Calu3 (cell line): ENCODE measurements around the gene PWWP2A. TPM values are rescaled to one million over a fixed set of nuclear protein-coding genes. Genes with fewer than 3 reads are reported as not detected.

Experiments
- BruUV-seq: library from RNA; stranded (reverse); fragments of 400-500 nt; replicated peaks from 2 replicates; lab custom pipeline; 2021; lab: Mats Ljungman, UMichigan
- CTCF ChIA-PET: fragments of 300-600 bp; sonication (Branson Sonifier 250); formaldehyde crosslinking; loops from one replicate; lab custom pipeline; 2022; ENCODE audit warnings: antibody characterized with exemption; lab: Charles Lee
- DNase-seq: peaks from one replicate; pipeline ENCODE4 v3.0.0; 2022
- H3K27ac Mint-ChIP-seq: one replicate; pipeline ENCODE4 v1.8.0; 2022; ENCODE audit warnings: mixed read lengths; ENCODE audit not compliant: unreplicated experiment
- H3K27me3 Mint-ChIP-seq: one replicate; pipeline ENCODE4 v1.8.0; 2022; ENCODE audit warnings: mixed read lengths; ENCODE audit not compliant: unreplicated experiment
- H3K36me3 Mint-ChIP-seq: one replicate; pipeline ENCODE4 v1.8.0; 2022; ENCODE audit warnings: mild to moderate bottlenecking, moderate library complexity, mixed read lengths; ENCODE audit not compliant: insufficient read depth, unreplicated experiment
- H3K4me1 Mint-ChIP-seq: one replicate; pipeline ENCODE4 v1.8.0; 2022; ENCODE audit warnings: mild to moderate bottlenecking, low read depth, mixed read lengths; ENCODE audit not compliant: unreplicated experiment
- H3K4me3 Mint-ChIP-seq: one replicate; pipeline ENCODE4 v1.8.0; 2022; ENCODE audit warnings: mild to moderate bottlenecking, low read depth, moderate library complexity, mixed read lengths; ENCODE audit not compliant: unreplicated experiment
- H3K9me3 Mint-ChIP-seq: one replicate; pipeline ENCODE4 v1.8.0; 2022; ENCODE audit warnings: low read depth, mixed read lengths; ENCODE audit not compliant: unreplicated experiment
- CTCF ChIP-seq: fragments of 200-600 bp; IDR thresholded peaks from one replicate; pipeline ENCODE4 v1.8.0; 2022; ENCODE audit warnings: antibody characterized with exemption; ENCODE audit not compliant: unreplicated experiment
- intact Hi-C: fragments of 100-400 bp; cut with micrococcal nuclease; formaldehyde crosslinking; loops from one replicate; pipeline ENCODE4 v1.10.0; 2022; ENCODE audit not compliant: unreplicated experiment
- total RNA-seq: library from RNA; stranded (reverse); gene quantifications from 2 replicates; pipeline ENCODE4 v1.2.3, GENCODE V29; 2022

Gene PWWP2A
- total RNA-seq, 1 experiment from 2014 or later: 36.4 TPM

- Mint-ChIP-seq H3K4me1 (peaks cover 14% of the 10 kb centered on the region), H3K36me3 (no peaks in the 10 kb centered on the region), H3K9me3 (no peaks in the 10 kb centered on the region), H3K27ac (no peak overlapping the region), H3K4me3 (no peak overlapping the region), H3K27me3 (no peaks in the 10 kb centered on the region)
- no peak for TF ChIP-seq CTCF
- intact Hi-C loops: no loop called here
- DNase-seq: no peak
- BruUV-seq: no TSS peak
- CTCF ChIA-PET: interaction anchor here (0.6 to 0.7 kb wide), 2 partner anchors 48 to 578 kb away, joined by 3 to 4 read pairs; no protein-coding TSS in a partner anchor
These were observed 32.1 kb downstream of the PWWP2A start for GRCh38 chr5:160087199-160087598.

GRCh38 chr5:160084144-160084543, 35.1 kb downstream of the PWWP2A start:
- H3K27me3 Mint-ChIP-seq: no peaks in the 10 kb centered on the region
- H3K4me1 Mint-ChIP-seq: peaks cover 14% of the 10 kb centered on the region
- intact Hi-C loops: loop anchor here (5.0 kb wide), 2 partner anchors 73 to 113 kb away; no protein-coding TSS in a partner anchor
- DNase-seq: no peak
- H3K4me3 Mint-ChIP-seq: no peak overlapping the region
- no peaks in the 10 kb centered on the region for H3K36me3 Mint-ChIP-seq
- CTCF ChIA-PET: no interaction called here
- H3K27ac Mint-ChIP-seq: no peak overlapping the region
- TF ChIP-seq CTCF: no peak
- H3K9me3 Mint-ChIP-seq: no peaks in the 10 kb centered on the region
- BruUV-seq: no TSS peak

GRCh38 chr5:160083501-160083900, 35.7 kb downstream of the PWWP2A start:
- CTCF ChIA-PET: interaction anchor here (0.7 kb wide), 1 partner anchor 121 kb away, joined by 3 read pairs; no protein-coding TSS in a partner anchor
- H3K27ac Mint-ChIP-seq: no peak overlapping the region
- H3K4me3 Mint-ChIP-seq: no peak overlapping the region
- no TSS peak for BruUV-seq
- DNase-seq: no peak
- TF ChIP-seq CTCF: no peak
- H3K4me1 Mint-ChIP-seq: peaks cover 14% of the 10 kb centered on the region
- no peaks in the 10 kb centered on the region for H3K9me3 Mint-ChIP-seq
- H3K36me3 Mint-ChIP-seq: no peaks in the 10 kb centered on the region
- no peaks in the 10 kb centered on the region for H3K27me3 Mint-ChIP-seq
- intact Hi-C loops: loop anchor here (5.0 kb wide), 2 partner anchors 74 to 114 kb away; no protein-coding TSS in a partner anchor

- Mint-ChIP-seq H3K27me3 (no peaks in the 10 kb centered on the region), H3K4me3 (no peak overlapping the region), H3K9me3 (no peaks in the 10 kb centered on the region), H3K4me1 (peaks cover 14% of the 10 kb centered on the region), H3K36me3 (no peaks in the 10 kb centered on the region), H3K27ac (peak overlapping the region; percentile 29)
- DNase-seq: no peak
- BruUV-seq: no TSS peak
- CTCF ChIA-PET: interaction anchor here (0.7 kb wide), 1 partner anchor 121 kb away, joined by 3 read pairs; no protein-coding TSS in a partner anchor
- TF ChIP-seq CTCF: no peak
- intact Hi-C loops: loop anchor here (5.0 kb wide), 2 partner anchors 74 to 114 kb away; no protein-coding TSS in a partner anchor
These were observed 36.4 kb downstream of the PWWP2A start for GRCh38 chr5:160082614-160083500.
